ENCODE data around the gene SLC45A1.

The SLC45A1 gene

GRCh38 chr1:8311068-8311718 is 6.7 kb upstream of the SLC45A1 start:
- DNase-seq (ENCODE audit: low spot score), result no peak

GRCh38 chr1:8312235-8313218 is 5.4 kb upstream of the SLC45A1 start:
- no peak for DNase-seq (ENCODE audit: low spot score)

GRCh38 chr1:8313231-8313630 is 4.7 kb upstream of the SLC45A1 start:
- DNase-seq (ENCODE audit: low spot score), result no peak

- DNase-seq (ENCODE audit: low spot score), result peak; percentile 91
These were observed 3.3 kb upstream of the SLC45A1 start for GRCh38 chr1:8314346-8315280.

GRCh38 chr1:8315573-8316475 is 2.1 kb upstream of the SLC45A1 start:
- no peak for DNase-seq (ENCODE audit: low spot score)

- no peak for DNase-seq (ENCODE audit: low spot score)
These were observed 522 bp downstream of the SLC45A1 start for GRCh38 chr1:8318436-8318835.

- no peak for DNase-seq (ENCODE audit: low spot score)
These were observed 3.7 kb downstream of the SLC45A1 start for GRCh38 chr1:8321612-8322011.

GRCh38 chr1:8323706-8324105 is 5.8 kb downstream of the SLC45A1 start:
- no peak for DNase-seq (ENCODE audit: low spot score)

GRCh38 chr1:8324176-8324810 is 6.4 kb downstream of the SLC45A1 start:
- DNase-seq (ENCODE audit: low spot score), result no peak

GRCh38 chr1:8325771-8326170 is 7.9 kb downstream of the SLC45A1 start:
- no peak for DNase-seq (ENCODE audit: low spot score)

- DNase-seq (ENCODE audit: low spot score), result no peak
These were observed 8.4 kb downstream of the SLC45A1 start for GRCh38 chr1:8326265-8326664.

- no peak for DNase-seq (ENCODE audit: low spot score)
These were observed 10.4 kb downstream of the SLC45A1 start for GRCh38 chr1:8328271-8328670.

GRCh38 chr1:8329439-8329838 is 11.5 kb downstream of the SLC45A1 start:
- DNase-seq (ENCODE audit: low spot score), result no peak

- DNase-seq (ENCODE audit: low spot score), result no peak
These were observed 11.9 kb downstream of the SLC45A1 start for GRCh38 chr1:8329858-8330257.

- no peak for DNase-seq (ENCODE audit: low spot score)
These were observed 12.6 kb downstream of the SLC45A1 start for GRCh38 chr1:8330271-8331125.

GRCh38 chr1:8332806-8333205 is 14.9 kb downstream of the SLC45A1 start:
- no peak for DNase-seq (ENCODE audit: low spot score)

GRCh38 chr1:8333246-8333987 is 15.5 kb downstream of the SLC45A1 start:
- no peak for DNase-seq (ENCODE audit: low spot score)

GRCh38 chr1:8334106-8334851 is 16.4 kb downstream of the SLC45A1 start:
- DNase-seq (ENCODE audit: low spot score), result no peak

All from AG20443 (cell line).